B cell (primary cell): Measurements from ENCODE around the gene TIRAP. TPM values are rescaled to one million over a fixed set of nuclear protein-coding genes. Genes with fewer than 3 reads are reported as not detected.
"Not testable (repeated sequence)": the region's sequence is repeated elsewhere in the genome, so short reads cannot be mapped to it uniquely, and the experiment has no call there.

Experiments used
- ATAC-seq: fragments of 200-7000 bp; cut with Tn5 transposase; one replicate; pipeline ENCODE4 v1.10.0; 2021; ENCODE audit warnings: low read depth, mild to moderate bottlenecking, moderate number of reproducible peaks, moderate library complexity
- CTCF ChIA-PET: fragments of 350-600 bp; sonication (Branson Sonifier 250); formaldehyde crosslinking; loops from one replicate; lab custom pipeline; 2021; ENCODE audit warnings: antibody characterized with exemption, inconsistent platforms; lab: Charles Lee
- POLR2A ChIA-PET: fragments of 350-600 bp; sonication (Branson Sonifier 250); formaldehyde crosslinking; loops from one replicate; lab custom pipeline; 2021; ENCODE audit warnings: antibody characterized with exemption; lab: Charles Lee
- DNase-seq: peaks from one replicate; pipeline ENCODE4 v3.0.0; 2013
- H2AFZ ChIP-seq: 2 replicates; pipeline ENCODE4 v1.6.1; 2012; ENCODE audit warnings: mild to moderate bottlenecking, low read depth, low read length; ENCODE audit not compliant: insufficient read depth, poor library complexity, severe bottlenecking
- H3K27ac ChIP-seq, 2 donors: 1 replicate in 1 of 2; 2 replicates in 1 of 2; pipeline ENCODE4 v1.5.1; 2012 to 2013; ENCODE audit warnings: low read length in 2 of 2, mild to moderate bottlenecking in 2 of 2, moderate library complexity in 1 of 2
- H3K27me3 ChIP-seq, 4 experiments: fragments of 200-600 bp in 1 of 4; sonication (generic) in 1 of 4; replicated peaks in 1 of 4; 1 replicate in 2 of 4; 2 replicates in 2 of 4; pipeline versions ENCODE4 v1.6.1 to v1.7.0; 2013 to 2016; ENCODE audit warnings: low read length in 3 of 4, mild to moderate bottlenecking in 2 of 4, mixed read lengths in 1 of 4, moderate library complexity in 1 of 4; ENCODE audit not compliant: insufficient read depth in 4 of 4, control insufficient read depth in 3 of 4; ENCODE audit errors: control extremely low read depth in 1 of 4
- H3K36me3 ChIP-seq, 2 experiments: replicated peaks in 1 of 2; 1 replicate in 1 of 2; 2 replicates in 1 of 2; pipeline versions ENCODE4 v1.6.1 to v1.7.1; 2013; ENCODE audit warnings: low read length in 1 of 2; ENCODE audit not compliant: insufficient read depth in 2 of 2, control insufficient read depth in 1 of 2; ENCODE audit errors: control extremely low read depth in 1 of 2, extremely low read depth in 1 of 2
- H3K4me1 ChIP-seq, 2 donors: fragments of 200-600 bp in 1 of 2; sonication (generic) in 1 of 2; 1 replicate in 1 of 2; 2 replicates in 1 of 2; pipeline versions ENCODE4 v1.5.1 to v1.6.1; 2013 to 2017; ENCODE audit warnings: low read length in 2 of 2; ENCODE audit not compliant: control insufficient read depth in 2 of 2, insufficient read depth in 2 of 2
- H3K4me2 ChIP-seq: replicated peaks from 2 replicates; pipeline ENCODE3; 2012; ENCODE audit warnings: mild to moderate bottlenecking, low read depth, low read length; ENCODE audit not compliant: poor library complexity, severe bottlenecking
- H3K4me3 ChIP-seq, 5 experiments: fragments of 200-600 bp in 1 of 5; sonication (generic) in 1 of 5; 1 replicate in 3 of 5; 2 replicates in 2 of 5; pipeline versions ENCODE4 v1.5.1 to v1.7.0; 2011 to 2016; ENCODE audit warnings: low read length in 4 of 5, mild to moderate bottlenecking in 4 of 5, low read depth in 2 of 5, control low read depth in 1 of 5, moderate library complexity in 1 of 5; ENCODE audit not compliant: insufficient read depth in 1 of 5; ENCODE audit errors: control extremely low read depth in 1 of 5, extremely low read depth in 1 of 5
- H3K79me2 ChIP-seq: fragments of 200-600 bp; sonication (generic); one replicate; pipeline ENCODE4 v1.6.0; 2016; ENCODE audit warnings: low read length; ENCODE audit not compliant: control insufficient read depth, insufficient read depth
- H3K9ac ChIP-seq: fragments of 200-600 bp; sonication (generic); 2 replicates; pipeline ENCODE4 v1.6.1; 2017; ENCODE audit warnings: mild to moderate bottlenecking, low read length, moderate library complexity
- H3K9me3 ChIP-seq, 3 donors: one replicate each; pipeline versions ENCODE4 v1.6.1 to v1.7.1; 2013; ENCODE audit warnings: low read length in 2 of 3; ENCODE audit not compliant: control insufficient read depth in 2 of 3, insufficient read depth in 1 of 3; ENCODE audit errors: control extremely low read depth in 1 of 3
- H4K20me1 ChIP-seq: 2 replicates; pipeline ENCODE4 v1.6.0; 2012; ENCODE audit warnings: mild to moderate bottlenecking, low read length; ENCODE audit not compliant: insufficient read depth, control insufficient read depth, poor library complexity, severe bottlenecking
- H3K27ac Mint-ChIP-seq: one replicate; pipeline ENCODE4 v1.8.0; 2021; ENCODE audit warnings: mixed read lengths
- H3K27me3 Mint-ChIP-seq: one replicate; pipeline ENCODE4 v1.8.0; 2021; ENCODE audit warnings: mixed read lengths
- H3K4me1 Mint-ChIP-seq: one replicate; pipeline ENCODE4 v1.8.0; 2021; ENCODE audit warnings: mixed read lengths
- H3K4me3 Mint-ChIP-seq: one replicate; pipeline ENCODE4 v1.8.0; 2021; ENCODE audit warnings: mixed read lengths
- H3K9me3 Mint-ChIP-seq: one replicate; pipeline ENCODE4 v1.8.0; 2022; ENCODE audit warnings: mixed read lengths; ENCODE audit not compliant: insufficient read depth
- EZH2 ChIP-seq: IDR thresholded peaks from 2 replicates; pipeline ENCODE4 v1.6.1; 2012; ENCODE audit warnings: borderline replicate concordance, low read depth, mild to moderate bottlenecking, moderate library complexity, low read length; ENCODE audit not compliant: insufficient read depth, poor library complexity, severe bottlenecking
- WGBS: methylation state at CpG from one replicate; pipeline ENCODE4 v1.1.5; 2013; ENCODE audit warnings: missing lambda C conversion rate; ENCODE audit not compliant: insufficient coverage; 5-methylcytosine and 5-hydroxymethylcytosine counted together
- intact Hi-C: fragments of 100-400 bp; cut with micrococcal nuclease; formaldehyde crosslinking; loops from one replicate; pipeline ENCODE4 v1.10.0; 2022
- polyA plus RNA-seq: library from polyadenylated mRNA; depleted of rRNA; stranded (reverse); fragments of >200 nt; gene quantifications from 2 replicates; pipeline ENCODE4 v1.2.3, GENCODE V29; 2012
- total RNA-seq, 2 donors: library from RNA; stranded (reverse); fragments of 120-200 nt in 1 of 2; gene quantifications; 1 replicate in 1 of 2; 2 replicates in 1 of 2; pipeline versions ENCODE4 v1.2.3 to v1.2.4, GENCODE V29; 2013 to 2022
- TF ChIP-seq, protein P1 (sequence below): fragments of 200-600 bp; IDR thresholded peaks from one replicate; pipeline ENCODE4 v1.8.0; 2022; ENCODE audit warnings: antibody characterized with exemption, mild to moderate bottlenecking

The TIRAP gene
- total and polyA plus RNA-seq, 2 donors (not counting 1 experiment from before 2014, with no cell fraction given): 9.9 to 25.1 TPM

DNA sequence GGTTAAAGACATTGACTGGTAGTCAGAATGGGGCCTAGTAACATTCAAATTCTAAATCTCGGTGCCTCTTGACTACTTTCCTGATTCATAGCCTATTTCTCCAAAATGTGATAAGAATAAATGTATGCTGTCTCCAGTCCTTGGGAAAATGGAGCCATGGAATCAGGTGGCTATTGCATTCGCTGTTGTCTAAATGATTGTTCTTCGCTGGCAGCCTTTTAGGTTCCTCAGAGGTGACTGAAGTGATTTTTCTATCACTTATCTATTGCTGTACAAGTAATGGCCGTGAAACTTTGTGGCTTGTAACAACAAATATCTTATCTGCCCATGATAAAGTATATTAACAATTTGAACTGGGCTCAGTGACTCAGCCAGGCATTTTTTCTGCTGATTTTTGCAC lies 29.6 kb upstream of the TIRAP start:
- Histone ChIP-seq H3K79me2 (no peaks in the 10 kb centered on the region), H4K20me1 (no peaks in the 10 kb centered on the region), H3K4me2 (no peak overlapping the region), H2AFZ (no peak overlapping the region), H3K36me3 (peaks cover 2 to 5% of the 10 kb centered on the region in 2 experiments), H3K4me3 (no peak overlapping the region), H3K27me3 (no peaks in the 10 kb centered on the region), H3K9me3 (no peaks in the 10 kb centered on the region), H3K4me1 (no peaks in the 10 kb centered on the region), H3K9ac (no peak overlapping the region), H3K27ac (no peak overlapping the region)
- no CpG with 5 or more reads among the region's 4 CpGs for WGBS
- DNase-seq: no peak
- CTCF ChIA-PET: no interaction called here
- Mint-ChIP-seq H3K4me3 (no peak overlapping the region), H3K4me1 (no peaks in the 10 kb centered on the region), H3K27me3 (no peaks in the 10 kb centered on the region), H3K27ac (no peak overlapping the region), H3K9me3 (no peaks in the 10 kb centered on the region)
- POLR2A ChIA-PET: no interaction called here
- no peak for ATAC-seq
- TF ChIP-seq EZH2: no peak
- TF ChIP-seq, protein P1, sequence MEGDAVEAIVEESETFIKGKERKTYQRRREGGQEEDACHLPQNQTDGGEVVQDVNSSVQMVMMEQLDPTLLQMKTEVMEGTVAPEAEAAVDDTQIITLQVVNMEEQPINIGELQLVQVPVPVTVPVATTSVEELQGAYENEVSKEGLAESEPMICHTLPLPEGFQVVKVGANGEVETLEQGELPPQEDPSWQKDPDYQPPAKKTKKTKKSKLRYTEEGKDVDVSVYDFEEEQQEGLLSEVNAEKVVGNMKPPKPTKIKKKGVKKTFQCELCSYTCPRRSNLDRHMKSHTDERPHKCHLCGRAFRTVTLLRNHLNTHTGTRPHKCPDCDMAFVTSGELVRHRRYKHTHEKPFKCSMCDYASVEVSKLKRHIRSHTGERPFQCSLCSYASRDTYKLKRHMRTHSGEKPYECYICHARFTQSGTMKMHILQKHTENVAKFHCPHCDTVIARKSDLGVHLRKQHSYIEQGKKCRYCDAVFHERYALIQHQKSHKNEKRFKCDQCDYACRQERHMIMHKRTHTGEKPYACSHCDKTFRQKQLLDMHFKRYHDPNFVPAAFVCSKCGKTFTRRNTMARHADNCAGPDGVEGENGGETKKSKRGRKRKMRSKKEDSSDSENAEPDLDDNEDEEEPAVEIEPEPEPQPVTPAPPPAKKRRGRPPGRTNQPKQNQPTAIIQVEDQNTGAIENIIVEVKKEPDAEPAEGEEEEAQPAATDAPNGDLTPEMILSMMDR: no peak
- intact Hi-C loops: no loop called here

DNA sequence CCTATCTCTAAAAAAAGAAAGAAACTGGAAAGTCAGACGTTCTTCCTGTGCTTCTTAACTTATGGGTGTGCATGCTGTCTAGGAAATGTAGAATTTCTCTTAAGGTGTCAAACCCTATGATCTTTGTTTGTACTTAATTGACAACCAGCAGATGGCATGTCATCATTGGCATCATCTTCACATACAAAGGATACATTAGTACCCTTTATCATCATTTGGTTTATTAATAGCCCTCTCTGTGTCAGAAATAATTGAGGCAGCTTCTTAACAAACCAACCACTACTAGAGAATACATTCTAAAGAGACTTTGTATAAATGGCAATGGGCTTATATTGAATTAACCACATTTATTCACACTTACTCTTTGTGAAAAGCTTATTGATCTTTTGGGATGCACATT lies 28.1 kb upstream of the TIRAP start:
- no peak overlapping the region for H3K4me3 ChIP-seq
- no peak overlapping the region for H3K27ac Mint-ChIP-seq
- H3K36me3 ChIP-seq: peaks cover 2% of the 10 kb centered on the region in 2 experiments
- H2AFZ ChIP-seq: no peak overlapping the region
- TF ChIP-seq EZH2: no peak
- TF ChIP-seq, protein P1: no peak
- H3K79me2 ChIP-seq: no peaks in the 10 kb centered on the region
- H3K27ac ChIP-seq: no peak overlapping the region
- H3K4me1 Mint-ChIP-seq: no peaks in the 10 kb centered on the region
- no CpG with 5 or more reads among the region's 1 CpG for WGBS
- H3K27me3 ChIP-seq: no peaks in the 10 kb centered on the region
- CTCF ChIA-PET: no interaction called here
- POLR2A ChIA-PET: no interaction called here
- no peak overlapping the region for H3K4me3 Mint-ChIP-seq
- H3K27me3 Mint-ChIP-seq: no peaks in the 10 kb centered on the region
- ATAC-seq (no peak), DNase-seq (no peak)
- H4K20me1 ChIP-seq: no peaks in the 10 kb centered on the region
- intact Hi-C loops: no loop called here
- H3K4me2 ChIP-seq: no peak overlapping the region
- no peaks in the 10 kb centered on the region for H3K4me1 ChIP-seq
- H3K9ac ChIP-seq: no peak overlapping the region
- H3K9me3 ChIP-seq: no peaks in the 10 kb centered on the region
- no peaks in the 10 kb centered on the region for H3K9me3 Mint-ChIP-seq

DNA sequence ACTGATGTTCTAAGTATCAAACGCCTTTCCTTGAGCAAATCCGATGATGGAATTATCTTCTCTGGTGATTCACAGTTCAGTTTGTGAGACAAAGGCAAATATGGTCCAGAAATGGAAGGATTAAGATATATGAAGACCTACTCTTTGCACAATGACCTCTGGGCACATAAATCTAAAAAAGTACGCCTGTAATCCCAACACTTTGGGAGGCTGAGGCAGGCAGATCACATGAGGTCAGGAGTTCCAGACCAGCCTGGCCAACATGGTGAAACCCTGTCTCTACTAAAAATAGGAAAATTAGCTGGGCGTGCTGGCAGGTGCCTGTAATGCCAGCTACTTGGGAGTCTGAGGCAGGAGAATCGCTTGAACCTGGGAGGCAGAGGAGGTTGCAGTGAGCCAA lies 27.4 kb upstream of the TIRAP start:
- H3K27ac Mint-ChIP-seq, POLR2A ChIA-PET, H3K79me2 ChIP-seq, intact Hi-C loops, H3K27me3 ChIP-seq, DNase-seq, H2AFZ ChIP-seq, H3K9me3 ChIP-seq, H4K20me1 ChIP-seq, H3K27ac ChIP-seq, H3K36me3 ChIP-seq, H3K9me3 Mint-ChIP-seq, H3K4me3 Mint-ChIP-seq, H3K4me1 Mint-ChIP-seq, H3K4me3 ChIP-seq, H3K9ac ChIP-seq, H3K27me3 Mint-ChIP-seq, H3K4me1 ChIP-seq, CTCF ChIA-PET, H3K4me2 ChIP-seq, ATAC-seq: not testable (repeated sequence)
- WGBS: 100% methylated on average over 3 of the region's 5 CpGs
